ENCODE measurements around the gene RBPJ.

GRCh38 chr4:26299254-26299882, 21.4 kb upstream of the RBPJ start:
- no peak for TF ChIP-seq CTCF (IDR thresholded peaks at IDR 0.05; ENCODE audit: low read length)
- TF ChIP-seq EZH2 (IDR thresholded peaks at IDR 0.05; ENCODE audit: borderline replicate concordance, low read length) = no peak

Measured in OCI-LY1 (cell line).